Superior temporal gyrus (tissue), 1 donor: Measurements from ENCODE around the gene HEPACAM2.

Source experiments
- DNase-seq: peaks from one replicate; pipeline ENCODE4 v3.0.0-alpha.2; 2016; ENCODE audit errors: extremely low spot score

HEPACAM2 gene

DNA sequence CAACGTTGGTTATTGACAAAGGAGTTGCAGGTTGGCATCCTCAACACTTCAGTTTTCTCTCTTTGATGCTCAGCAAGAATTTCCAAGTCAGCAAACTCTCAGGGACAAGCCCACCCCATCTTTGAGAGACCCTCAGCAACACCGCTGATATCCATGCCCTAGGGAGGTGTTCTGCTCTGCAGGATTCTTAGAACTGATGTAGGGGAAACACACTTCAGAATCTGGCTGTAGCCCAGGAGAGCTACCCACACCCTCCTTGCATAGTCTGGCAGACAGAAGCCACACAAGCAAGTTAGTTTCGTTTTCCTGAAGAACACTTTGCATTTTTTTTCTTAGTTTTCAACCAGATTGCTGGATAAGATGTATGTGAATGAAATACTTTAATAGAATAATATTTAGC is 78.9 kb downstream of the HEPACAM2 start:
- DNase-seq = peak; percentile 51

DNA sequence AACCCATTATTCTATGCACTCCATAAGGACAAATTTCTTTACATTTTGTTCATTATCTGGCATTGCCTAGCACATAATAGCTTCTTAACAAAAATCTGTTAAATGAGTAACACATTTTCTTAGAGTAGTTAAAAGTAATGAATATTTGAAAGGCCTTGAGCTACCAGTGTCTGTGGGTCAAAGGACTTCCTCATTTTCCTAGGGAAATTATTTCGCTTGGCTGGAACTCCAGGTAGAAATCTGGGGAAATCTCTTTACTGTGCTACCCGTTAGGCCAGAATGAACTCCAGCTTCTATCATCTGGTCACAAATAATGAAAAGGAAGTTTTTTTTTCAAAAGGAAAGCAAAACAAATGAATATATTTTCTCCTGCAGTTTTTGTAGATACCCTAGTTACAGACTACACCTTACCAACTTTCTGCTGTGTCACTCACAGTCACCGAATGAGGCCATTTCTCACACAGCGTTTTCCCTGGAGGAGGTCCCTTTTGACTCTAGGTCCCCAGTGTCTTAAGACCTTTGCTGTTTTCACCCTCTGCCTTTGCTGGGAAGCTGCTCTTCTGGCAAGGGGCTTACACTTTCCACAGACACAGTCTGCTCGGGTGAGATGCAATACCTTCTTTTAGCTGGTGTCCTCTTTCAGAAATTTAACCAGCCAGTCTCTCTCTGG is 79.7 kb downstream of the HEPACAM2 start:
- DNase-seq = no peak

DNA sequence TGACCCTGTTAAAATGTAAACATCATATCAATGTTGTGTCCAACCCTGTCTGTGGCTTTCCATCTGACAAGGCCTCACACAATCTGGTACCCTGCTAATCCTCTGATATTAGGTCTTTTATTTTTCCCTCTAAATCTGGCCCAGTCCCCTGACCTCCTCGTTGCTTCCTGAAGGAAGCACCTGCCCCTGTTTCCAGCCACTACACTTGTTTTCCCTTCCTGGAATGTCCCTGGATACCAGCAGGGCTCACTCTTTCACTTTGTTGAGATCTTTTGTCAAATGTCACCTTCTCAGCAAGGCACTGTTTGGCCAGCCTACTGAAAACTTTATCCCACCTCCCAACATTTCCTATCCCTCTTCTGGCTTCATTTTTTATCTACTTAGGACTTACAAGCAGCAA is 80.2 kb downstream of the HEPACAM2 start:
- no peak for DNase-seq

DNA sequence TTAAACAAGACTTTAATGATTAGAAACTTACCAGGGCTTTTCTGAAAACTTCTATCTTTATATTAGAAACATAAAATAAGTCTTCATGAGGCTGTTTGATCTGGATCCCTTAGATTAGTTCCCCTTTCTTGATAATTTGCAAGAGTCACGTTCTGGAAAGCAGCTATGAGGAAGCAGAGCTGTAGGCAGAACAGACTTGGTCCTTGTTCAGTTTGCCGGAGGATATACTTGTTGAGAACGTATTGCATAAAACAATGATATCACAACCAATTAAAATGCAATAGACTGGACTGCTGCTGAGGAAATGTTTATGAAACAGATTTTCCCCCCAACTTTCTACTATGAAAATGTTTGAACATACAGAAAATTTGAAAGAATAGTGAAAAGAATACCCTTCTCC is 80.9 kb downstream of the HEPACAM2 start:
- no peak for DNase-seq

DNA sequence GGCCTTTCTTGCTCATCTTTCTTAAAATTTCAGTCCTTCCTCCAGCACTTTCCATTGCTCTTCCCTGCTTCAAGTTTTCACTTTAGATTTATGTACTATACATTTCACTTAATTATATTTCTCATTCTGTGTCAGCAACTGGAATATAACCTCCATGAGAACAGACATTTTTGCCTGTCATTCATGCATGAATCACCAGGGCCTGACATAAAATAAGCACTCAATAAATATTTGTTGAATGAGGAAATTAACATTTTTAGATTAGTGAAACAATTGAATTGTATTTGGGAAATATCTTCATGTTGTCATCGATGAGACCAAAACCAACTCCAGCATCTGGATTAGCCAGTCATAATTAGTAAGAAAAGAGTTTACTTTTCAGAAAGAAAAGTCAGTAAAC is 84.1 kb downstream of the HEPACAM2 start:
- no peak for DNase-seq

DNA sequence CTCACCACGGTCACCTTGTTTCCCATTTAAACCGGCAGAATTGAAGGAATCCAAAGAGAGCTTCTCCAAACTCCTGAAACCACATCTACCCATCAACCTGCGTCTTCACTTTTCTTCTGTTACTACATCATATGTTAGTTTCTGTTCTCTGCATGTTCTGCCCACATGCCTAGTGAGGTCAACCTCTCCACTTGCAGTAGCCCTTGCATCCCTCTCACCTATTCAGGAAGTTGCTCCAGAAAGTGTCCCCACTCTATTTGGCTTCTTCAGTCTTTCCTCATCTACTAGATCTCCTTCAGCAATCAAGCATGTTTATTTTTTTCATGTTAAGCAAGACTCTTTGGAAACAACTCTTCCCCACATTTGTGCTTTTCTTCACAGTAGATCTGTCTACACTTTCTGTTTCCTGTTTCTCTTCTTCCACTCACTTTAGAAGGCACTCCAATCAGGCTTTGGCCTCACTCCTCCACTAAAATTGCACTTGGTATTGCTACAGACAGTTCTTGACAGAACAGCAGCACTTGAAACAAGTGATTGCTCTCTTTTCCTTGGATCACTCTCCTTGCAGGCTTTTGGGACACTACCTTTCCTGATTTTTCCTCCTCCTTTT is 85.6 kb downstream of the HEPACAM2 start:
- DNase-seq = no peak

DNA sequence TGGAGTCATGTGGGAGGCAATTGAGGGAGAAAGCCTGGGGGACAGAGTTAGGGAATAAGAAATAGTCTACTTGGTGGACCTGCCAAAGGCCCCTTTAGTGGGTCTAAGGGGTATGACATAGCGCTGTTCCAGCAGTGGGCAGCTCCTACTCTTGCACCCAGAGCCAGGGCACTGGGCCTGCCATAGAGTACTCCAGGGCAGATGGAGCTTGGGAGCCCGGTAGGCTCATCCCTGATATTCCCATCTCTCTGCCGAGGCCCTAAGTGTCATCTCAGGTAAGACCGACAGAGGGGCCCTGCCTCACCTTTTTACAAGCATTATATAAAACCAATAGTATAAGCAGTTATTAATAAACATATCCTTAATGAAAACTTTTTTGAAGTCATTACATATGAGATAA is 87.7 kb downstream of the HEPACAM2 start:
- DNase-seq = no peak
